ENCODE results near the gene PTH1R.

PTH1R gene

DNA sequence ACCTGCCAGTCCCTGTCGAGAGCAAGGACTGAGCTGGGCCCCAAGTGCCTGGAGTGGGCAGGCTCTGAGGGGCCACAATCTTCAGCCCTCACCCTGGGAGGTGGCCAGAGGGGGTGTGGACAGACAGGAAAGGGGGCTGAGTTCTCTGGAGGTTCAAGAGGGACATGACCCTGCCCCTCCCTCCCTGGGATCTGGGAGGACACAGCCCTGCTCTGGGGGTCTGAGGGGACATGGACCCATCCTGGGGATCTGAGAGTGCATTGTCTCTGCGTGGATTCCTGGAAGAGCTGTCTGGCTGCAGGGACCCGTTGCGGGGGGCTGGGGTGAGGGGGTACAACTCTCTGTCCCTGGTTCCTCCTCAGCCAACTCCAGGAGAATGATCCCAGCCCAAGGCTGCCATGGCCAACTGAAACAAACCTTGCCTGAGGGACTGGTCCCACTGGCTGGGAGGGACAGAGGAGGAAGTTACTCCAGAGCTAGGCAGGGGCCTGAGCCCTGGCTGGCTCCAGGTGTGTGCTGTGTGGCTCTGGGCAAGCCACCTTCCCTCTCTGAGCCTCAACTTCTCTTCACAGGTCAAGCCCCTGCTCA is 29.0 kb downstream of the PTH1R start:
- H3K4me3 ChIP-seq (replicated peaks in 1 of 2; ENCODE audit: low read depth in 2 of 2, low read length in 2 of 2) = no peak overlapping the region
- no peak for DNase-seq (ENCODE audit: low read depth in 2 of 2)
- TF ChIP-seq, protein P1, sequence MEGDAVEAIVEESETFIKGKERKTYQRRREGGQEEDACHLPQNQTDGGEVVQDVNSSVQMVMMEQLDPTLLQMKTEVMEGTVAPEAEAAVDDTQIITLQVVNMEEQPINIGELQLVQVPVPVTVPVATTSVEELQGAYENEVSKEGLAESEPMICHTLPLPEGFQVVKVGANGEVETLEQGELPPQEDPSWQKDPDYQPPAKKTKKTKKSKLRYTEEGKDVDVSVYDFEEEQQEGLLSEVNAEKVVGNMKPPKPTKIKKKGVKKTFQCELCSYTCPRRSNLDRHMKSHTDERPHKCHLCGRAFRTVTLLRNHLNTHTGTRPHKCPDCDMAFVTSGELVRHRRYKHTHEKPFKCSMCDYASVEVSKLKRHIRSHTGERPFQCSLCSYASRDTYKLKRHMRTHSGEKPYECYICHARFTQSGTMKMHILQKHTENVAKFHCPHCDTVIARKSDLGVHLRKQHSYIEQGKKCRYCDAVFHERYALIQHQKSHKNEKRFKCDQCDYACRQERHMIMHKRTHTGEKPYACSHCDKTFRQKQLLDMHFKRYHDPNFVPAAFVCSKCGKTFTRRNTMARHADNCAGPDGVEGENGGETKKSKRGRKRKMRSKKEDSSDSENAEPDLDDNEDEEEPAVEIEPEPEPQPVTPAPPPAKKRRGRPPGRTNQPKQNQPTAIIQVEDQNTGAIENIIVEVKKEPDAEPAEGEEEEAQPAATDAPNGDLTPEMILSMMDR (IDR thresholded peaks at IDR 0.05; ENCODE audit: low read depth, low read length) = no peak

- DNase-seq (ENCODE audit: low read depth in 2 of 2) = no peak
- TF ChIP-seq, protein P1 (IDR thresholded peaks at IDR 0.05; ENCODE audit: low read depth, low read length) = no peak
These were observed 29.8 kb downstream of the PTH1R start for GRCh38 chr3:46907271-46907670.

DNA sequence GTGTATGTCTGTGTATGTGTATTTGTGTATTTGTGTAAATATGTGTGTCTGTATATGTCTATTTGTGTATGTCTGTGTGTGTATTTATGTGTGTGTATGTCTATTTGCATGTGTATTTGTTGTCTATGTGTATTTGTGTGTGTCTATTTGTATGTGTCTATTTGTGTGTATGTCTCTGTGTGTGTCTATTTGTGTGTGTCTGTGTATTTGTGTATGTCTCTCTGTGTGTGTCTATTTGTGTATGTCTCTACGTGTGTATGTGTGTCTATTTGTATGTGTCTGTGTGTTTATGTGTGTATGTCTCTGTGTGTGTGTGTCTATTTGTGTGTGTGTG is 30.4 kb downstream of the PTH1R start:
- no peak for DNase-seq (ENCODE audit: low read depth in 2 of 2)
- TF ChIP-seq, protein P1 (IDR thresholded peaks at IDR 0.05; ENCODE audit: low read depth, low read length) = peak; percentile 31

More at GRCh38 chr3:46907271-46907670, 29.8 kb downstream of the PTH1R start:
- H3K4me3 ChIP-seq (replicated peaks in 1 of 2; ENCODE audit: low read depth in 2 of 2, low read length in 2 of 2) = no peak overlapping the region

DNA sequence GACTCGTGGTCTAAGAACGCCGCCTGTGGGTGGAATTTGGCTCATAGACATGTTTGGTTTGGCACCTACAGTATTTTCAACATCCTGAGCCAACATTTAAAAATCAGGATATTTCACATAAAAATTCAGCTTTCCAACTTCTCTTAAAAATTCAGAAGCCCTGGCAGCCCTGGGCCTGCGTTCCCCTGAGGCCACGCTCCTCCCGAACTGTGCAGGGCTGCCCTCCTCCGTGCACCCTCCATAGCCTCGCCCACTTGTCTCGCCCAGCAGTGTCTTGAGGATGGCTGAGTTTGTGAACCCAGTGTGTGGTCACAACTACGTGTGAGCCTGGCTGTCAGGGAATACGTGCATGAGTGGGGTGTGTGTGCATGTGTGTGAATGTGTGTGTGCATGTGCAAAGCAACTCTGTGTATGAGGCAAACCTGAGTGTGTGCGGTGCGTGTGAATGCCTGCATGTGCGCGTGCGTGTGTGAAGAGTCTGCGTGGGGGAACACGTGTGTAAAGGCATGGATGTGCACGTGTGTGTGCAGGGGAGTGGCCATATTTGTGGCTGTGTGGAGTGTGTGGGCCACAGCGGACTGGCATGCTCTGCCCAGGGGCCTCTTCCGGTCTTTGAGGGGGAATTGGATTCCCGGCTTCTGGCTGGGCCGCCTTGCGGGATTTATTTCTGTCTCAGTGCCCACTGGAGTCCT is 30.9 kb downstream of the PTH1R start:
- peak; percentile 84 to 90 for DNase-seq (ENCODE audit: low read depth in 2 of 2)
- TF ChIP-seq, protein P1 (IDR thresholded peaks at IDR 0.05; ENCODE audit: low read depth, low read length) = no peak
- H3K4me3 ChIP-seq (replicated peaks in 1 of 2; ENCODE audit: low read depth in 2 of 2, low read length in 2 of 2) = no peak overlapping the region

More for the DNA sequence above, 30.4 kb downstream of the PTH1R start:
- no peak overlapping the region for H3K4me3 ChIP-seq (replicated peaks in 1 of 2; ENCODE audit: low read depth in 2 of 2, low read length in 2 of 2)

GRCh38 chr3:46908986-46909534 is 31.5 kb downstream of the PTH1R start:
- no peak for DNase-seq (ENCODE audit: low read depth in 2 of 2)
- TF ChIP-seq, protein P1 (IDR thresholded peaks at IDR 0.05; ENCODE audit: low read depth, low read length) = no peak
- no peak overlapping the region for H3K4me3 ChIP-seq (replicated peaks in 1 of 2; ENCODE audit: low read depth in 2 of 2, low read length in 2 of 2)

- H3K4me3 ChIP-seq (replicated peaks in 1 of 2; ENCODE audit: low read depth in 2 of 2, low read length in 2 of 2) = no peak overlapping the region
- DNase-seq (ENCODE audit: low read depth in 2 of 2) = peak; percentile 87 to 89
- TF ChIP-seq, protein P1 (IDR thresholded peaks at IDR 0.05; ENCODE audit: low read depth, low read length) = peak; percentile 92
These were observed 32.1 kb downstream of the PTH1R start for GRCh38 chr3:46909535-46910161.

Data from cardiac fibroblast (primary cell).